K562 (cell line): ENCODE results near the gene GRIN2D. TPM values are rescaled to one million over a fixed set of nuclear protein-coding genes. Genes with fewer than 3 reads are reported as not detected.
A peak's percentile ranks its signal among the peaks of the same experiment; 100 is the strongest.

Experiments used
- CEBPZ ChIP-seq: fragments of 150-350 bp; IDR thresholded peaks from 2 replicates; pipeline ENCODE4 v1.6.1; 2014; ENCODE audit warnings: low read depth, mild to moderate bottlenecking, low read length, borderline replicate concordance
- COPS2 ChIP-seq: fragments of 450-650 bp; conservative IDR thresholded peaks from 2 replicates; pipeline ENCODE4 v1.6.1; 2016; ENCODE audit warnings: mild to moderate bottlenecking, moderate library complexity
- DIDO1 ChIP-seq: fragments of 450-650 bp; IDR thresholded peaks from 2 replicates; pipeline ENCODE4 v1.6.1; 2016; ENCODE audit warnings: low read depth, missing biosample characterization, missing genetic modification characterization
- DMBX1 ChIP-seq: fragments of 250-450 bp; sonication (Bioruptor Pico); IDR thresholded peaks from 2 replicates; pipeline ENCODE4 v1.8.0; 2022; ENCODE audit warnings: inconsistent platforms, mild to moderate bottlenecking, moderate library complexity, borderline replicate concordance
- EP300 ChIP-seq: IDR thresholded peaks from 2 replicates; pipeline ENCODE4 v1.6.1; 2012; ENCODE audit warnings: low read length, improper control_type of control experiment
- HEY1 ChIP-seq: fragments of 250-450 bp; sonication (Bioruptor Pico); IDR thresholded peaks from 2 replicates; pipeline ENCODE4 v1.5.0; 2020; ENCODE audit warnings: mild to moderate bottlenecking, moderate library complexity, borderline replicate concordance
- HLTF ChIP-seq: fragments of 450-650 bp; IDR thresholded peaks from 2 replicates; pipeline ENCODE4 v1.6.1; 2016
- HMBOX1 ChIP-seq: sonication (generic); IDR thresholded peaks from 2 replicates; pipeline ENCODE4 v1.6.1; 2016
- MEF2A ChIP-seq: IDR thresholded peaks from 2 replicates; pipeline ENCODE4 v1.6.1; 2011; ENCODE audit warnings: low read depth, mild to moderate bottlenecking, low read length, moderate library complexity; ENCODE audit not compliant: control insufficient read depth
- MLX ChIP-seq, 2 experiments: fragments of 450-650 bp in 1 of 2; sonication (generic) in 1 of 2; formaldehyde crosslinking; conservative IDR thresholded peaks; 2 replicates each; pipeline versions ENCODE4 v1.4.0 to v1.8.1; 2020 to 2022; ENCODE audit warnings: mild to moderate bottlenecking in 1 of 2, missing genetic modification reagents in 1 of 2
- NUFIP1 ChIP-seq: fragments of 450-650 bp; IDR thresholded peaks from 2 replicates; pipeline ENCODE4 v1.6.1; 2018; ENCODE audit not compliant: partially characterized antibody
- PBX2 ChIP-seq, 2 experiments: IDR thresholded peaks in 1 of 2; conservative IDR thresholded peaks in 1 of 2; 2 replicates each; pipeline ENCODE4 v1.6.1; 2016; ENCODE audit warnings: low read depth in 2 of 2, mild to moderate bottlenecking in 1 of 2, missing compliant biosample characterization in 1 of 2, missing genetic modification characterization in 1 of 2, moderate library complexity in 1 of 2
- RBBP5 ChIP-seq: fragments of 200-600 bp; sonication (generic); IDR thresholded peaks from 2 replicates; pipeline ENCODE4 v1.6.1; 2012; ENCODE audit warnings: borderline replicate concordance, mild to moderate bottlenecking, low read length, control low read depth, inconsistent platforms; ENCODE audit not compliant: insufficient read depth, poor library complexity, severe bottlenecking
- RBM25 ChIP-seq: fragments of 200-400 bp; formaldehyde crosslinking; IDR thresholded peaks from 2 replicates; pipeline ENCODE4 v1.6.1; 2018; ENCODE audit warnings: low read length, low read depth, moderate library complexity; ENCODE audit not compliant: severe bottlenecking
- SIN3B ChIP-seq: fragments of 450-650 bp; IDR thresholded peaks from 2 replicates; pipeline ENCODE4 v1.6.1; 2017; ENCODE audit warnings: low read depth, mild to moderate bottlenecking, moderate library complexity
- SMARCC2 ChIP-seq: fragments of 450-650 bp; IDR thresholded peaks from 2 replicates; pipeline ENCODE4 v1.6.1; 2017; ENCODE audit warnings: antibody characterized with exemption, moderate library complexity, mild to moderate bottlenecking, low read depth
- STAT5A ChIP-seq: IDR thresholded peaks from 2 replicates; pipeline ENCODE4 v1.6.1; 2012; ENCODE audit warnings: low read length, inconsistent platforms, borderline replicate concordance
- ZNF280B ChIP-seq: fragments of 250-450 bp; sonication (Bioruptor Pico); IDR thresholded peaks from 2 replicates; pipeline ENCODE4 v1.5.1; 2021; ENCODE audit warnings: mild to moderate bottlenecking
- ZNF311 ChIP-seq: fragments of 250-450 bp; sonication (Bioruptor Pico); IDR thresholded peaks from 2 replicates; pipeline ENCODE4 v1.4.0; 2020; ENCODE audit warnings: mild to moderate bottlenecking, moderate library complexity
- ZNF551 ChIP-seq: fragments of 250-450 bp; sonication (Bioruptor Pico); IDR thresholded peaks from 2 replicates; pipeline ENCODE4 v1.5.0; 2021; ENCODE audit warnings: mild to moderate bottlenecking, moderate library complexity
- polyA plus RNA-seq, 8 experiments: library from polyadenylated mRNA; depleted of rRNA in 4 of 8; stranded (reverse) in 5 of 8; unstranded in 3 of 8; fragments of >200 nt; fragmentation: Nextera tagmentation in 2 of 8; fragmentation: Illumina TruSeq in 1 of 8; extraction: Ambion mirVana in 2 of 8; extraction: Trizol in 1 of 8; gene quantifications; 2 replicates each; pipeline versions ENCODE4 v1.2.1 to v1.2.3, GENCODE V29; 2011 to 2014; ENCODE audit warnings: inconsistent platforms in 1 of 8, missing spikeins in 1 of 8
- total RNA-seq, 7 experiments: library from RNA; depleted of rRNA in 6 of 7; stranded (reverse); fragments of >200 nt in 6 of 7; fragmentation: Illumina TruSeq in 2 of 7; extraction: Trizol in 2 of 7; gene quantifications; 2 replicates each; pipeline versions ENCODE4 v1.2.1 to v1.2.3, GENCODE V29; 2011 to 2021; ENCODE audit warnings: low replicate concordance in 1 of 7

Gene GRIN2D
- total and polyA plus RNA-seq, 9 of the 15 experiments (the other 6 are each of a cell fraction or from before 2014, with no cell fraction given) = 0.32 to 31.5 (median 1.8) TPM

- TF ChIP-seq HMBOX1 (no peak), RBBP5 (no peak), NUFIP1 (no peak), HEY1 (CRISPR knock-in tag) (no peak), PBX2 (CRISPR knock-in tag; IDR thresholded peaks at IDR 0.05; ENCODE audit: low read depth) (no peak), PBX2 (tag; conservative IDR thresholded peaks at IDR 0.05; ENCODE audit: low read depth) (no peak), ZNF551 (CRISPR knock-in tag) (no peak), SMARCC2 (0 out of 2 replicates have a peak, but pooled peaks have one; percentile 17), CEBPZ (no peak), HLTF (peak; percentile 59; the same call in 1 of the 2 replicates), DMBX1 (CRISPR knock-in tag) (no peak), ZNF280B (CRISPR knock-in tag) (no peak), ZNF311 (CRISPR knock-in tag) (no peak), RBM25 (no peak), STAT5A (no peak), SIN3B (no peak), MLX (CRISPR knock-in tag; conservative IDR thresholded peaks at IDR 0.05) (no peak), DIDO1 (tag) (no peak), EP300 (no peak), COPS2 (no peak), MEF2A (no peak)
Measured at GRCh38 chr19:48363500-48363809, 30.0 kb upstream of the GRIN2D start (continued).
